IPS-11a (cell line): ENCODE results near the gene USP22.

ENCODE experiments used
- H3K4me3 ChIP-seq: one replicate; pipeline ENCODE4 v1.5.1; 2013; ENCODE audit warnings: low read depth, low read length, control low read depth

Gene USP22

GRCh38 chr17:21021208-21021803, 21.5 kb downstream of the USP22 start:
- no peak overlapping the region for H3K4me3 ChIP-seq

GRCh38 chr17:21020622-21021021, 22.2 kb downstream of the USP22 start:
- no peak overlapping the region for H3K4me3 ChIP-seq

DNA sequence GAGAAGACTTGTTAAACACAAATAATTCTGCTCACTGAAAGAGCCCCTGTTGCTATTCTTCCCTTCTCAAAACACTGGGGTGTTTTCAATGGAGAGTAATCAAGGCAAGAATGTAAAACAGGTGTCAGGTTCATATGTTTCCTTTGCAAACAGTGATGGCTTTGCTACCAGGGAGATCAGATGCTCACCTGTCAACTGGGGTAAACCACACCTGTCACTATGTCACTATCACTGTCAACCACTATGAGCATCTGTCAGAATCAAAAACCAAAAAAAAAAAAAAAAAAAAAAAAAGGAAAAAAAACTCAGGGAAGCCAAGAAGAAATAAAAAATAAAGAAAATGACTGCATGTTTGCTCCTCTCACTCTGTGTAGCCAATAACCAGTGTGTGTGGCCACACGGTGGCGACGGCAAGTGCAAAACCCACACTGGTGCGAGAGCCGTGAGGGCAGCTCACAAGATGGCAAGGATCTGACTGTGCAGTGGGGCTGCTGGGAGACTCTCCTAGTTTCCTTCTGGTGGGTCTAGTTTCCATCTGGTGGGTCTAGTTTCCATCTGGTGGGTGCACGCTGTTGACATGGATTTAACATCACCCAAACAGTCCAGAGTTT, 22.7 kb downstream of the USP22 start:
- H3K4me3 ChIP-seq, result no peak overlapping the region

DNA sequence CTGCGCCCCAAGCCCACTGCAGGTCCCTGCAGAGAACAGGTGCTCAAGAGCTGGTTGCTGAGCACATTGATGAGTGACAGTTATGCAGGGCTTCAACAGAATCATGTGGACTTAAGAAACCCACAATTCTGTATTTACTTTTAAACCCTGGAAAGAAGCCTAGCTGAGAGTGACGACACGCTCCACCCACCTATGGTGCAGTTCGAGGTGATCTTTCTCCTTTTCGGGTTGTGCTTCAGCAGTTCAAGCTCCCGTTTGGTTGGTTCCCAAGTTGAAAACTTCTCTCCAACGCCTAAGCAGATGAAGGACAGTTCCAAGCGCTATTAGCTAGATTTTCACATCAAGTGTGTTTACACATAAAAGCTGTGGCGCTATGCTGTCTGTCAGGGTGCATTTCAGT, 23.9 kb downstream of the USP22 start:
- no peak overlapping the region for H3K4me3 ChIP-seq

DNA sequence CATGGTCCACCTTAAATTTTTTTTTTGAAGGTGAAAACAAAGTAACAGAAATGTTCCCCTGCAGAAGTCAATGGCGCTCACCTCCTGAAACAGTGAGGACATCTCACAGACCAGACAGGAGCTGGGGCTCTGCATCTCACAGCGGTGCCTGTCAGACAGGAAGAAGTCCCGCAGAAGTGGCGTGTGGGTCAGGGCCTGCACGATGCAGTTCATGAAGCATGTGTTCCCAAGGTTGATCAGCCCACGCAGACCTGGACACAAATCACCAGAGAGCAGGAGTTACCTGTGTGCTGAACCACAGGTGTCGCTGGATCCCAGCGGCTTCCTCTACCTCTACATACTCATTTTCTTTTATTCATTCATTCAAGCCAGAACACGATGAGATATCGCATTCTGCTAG, 24.9 kb downstream of the USP22 start:
- H3K4me3 ChIP-seq, result no peak overlapping the region

DNA sequence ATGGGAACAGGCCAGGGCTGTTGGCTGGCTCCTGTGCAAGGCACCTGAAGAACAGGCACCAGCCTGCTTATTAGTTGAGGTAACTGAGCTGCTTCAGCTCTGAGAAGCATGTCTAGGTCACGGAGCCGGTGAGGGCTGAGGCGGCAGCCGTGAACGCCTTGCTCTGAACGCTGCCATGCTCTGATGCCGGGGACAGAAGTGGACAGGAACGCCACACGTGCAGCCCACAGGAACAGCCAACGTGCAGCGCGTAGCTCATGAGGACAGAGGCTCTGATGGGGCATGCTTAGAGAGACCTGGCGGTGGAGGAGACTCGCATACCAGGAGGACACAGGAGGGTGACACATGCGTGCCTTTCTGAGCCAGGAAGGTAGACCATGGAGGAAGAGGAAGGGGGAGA, 25.6 kb downstream of the USP22 start:
- no peak overlapping the region for H3K4me3 ChIP-seq

GRCh38 chr17:21016826-21017225, 26.0 kb downstream of the USP22 start:
- no peak overlapping the region for H3K4me3 ChIP-seq

- H3K4me3 ChIP-seq, result no peak overlapping the region
Measured at GRCh38 chr17:21015564-21015963, 27.2 kb downstream of the USP22 start.

DNA sequence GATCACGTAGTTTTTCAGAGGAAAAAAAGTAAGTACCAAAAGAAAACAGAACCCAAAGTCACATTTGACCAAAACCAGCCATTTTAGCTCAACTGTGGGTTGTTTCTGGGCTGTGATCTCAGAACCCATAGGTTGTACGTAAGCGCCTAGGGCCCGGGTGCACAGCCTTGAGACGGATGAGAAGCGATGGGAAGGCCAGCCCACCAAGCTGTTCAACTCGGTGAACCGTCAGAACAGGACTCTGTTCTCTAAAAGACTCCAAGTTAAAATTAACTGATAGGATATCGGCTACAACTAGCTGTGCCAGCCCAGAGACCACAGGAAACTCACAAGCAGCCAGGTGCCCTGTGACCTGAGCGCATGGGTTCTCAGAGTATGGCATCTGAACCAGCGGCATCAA, 28.3 kb downstream of the USP22 start:
- no peak overlapping the region for H3K4me3 ChIP-seq

DNA sequence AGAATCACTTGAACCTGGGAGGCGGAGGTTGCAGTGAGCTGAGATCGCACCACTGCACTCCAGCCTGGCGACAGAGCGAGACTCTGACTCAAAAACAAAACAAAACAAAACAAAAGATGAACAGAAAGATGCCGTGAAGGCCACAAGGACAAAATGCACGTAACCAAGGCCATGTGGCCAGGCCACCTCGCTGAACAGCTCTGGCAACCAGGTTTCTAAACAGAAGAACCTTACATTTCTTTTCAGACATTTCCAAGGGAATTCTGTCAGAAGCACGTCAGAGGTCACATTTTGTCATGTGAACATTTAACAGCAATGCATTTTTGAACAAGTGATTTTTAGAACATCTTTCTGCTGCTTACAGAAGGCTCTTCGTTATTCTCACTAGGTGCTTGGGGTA, 28.8 kb downstream of the USP22 start:
- no peak overlapping the region for H3K4me3 ChIP-seq

GRCh38 chr17:21012736-21013135, 30.1 kb downstream of the USP22 start:
- no peak overlapping the region for H3K4me3 ChIP-seq

DNA sequence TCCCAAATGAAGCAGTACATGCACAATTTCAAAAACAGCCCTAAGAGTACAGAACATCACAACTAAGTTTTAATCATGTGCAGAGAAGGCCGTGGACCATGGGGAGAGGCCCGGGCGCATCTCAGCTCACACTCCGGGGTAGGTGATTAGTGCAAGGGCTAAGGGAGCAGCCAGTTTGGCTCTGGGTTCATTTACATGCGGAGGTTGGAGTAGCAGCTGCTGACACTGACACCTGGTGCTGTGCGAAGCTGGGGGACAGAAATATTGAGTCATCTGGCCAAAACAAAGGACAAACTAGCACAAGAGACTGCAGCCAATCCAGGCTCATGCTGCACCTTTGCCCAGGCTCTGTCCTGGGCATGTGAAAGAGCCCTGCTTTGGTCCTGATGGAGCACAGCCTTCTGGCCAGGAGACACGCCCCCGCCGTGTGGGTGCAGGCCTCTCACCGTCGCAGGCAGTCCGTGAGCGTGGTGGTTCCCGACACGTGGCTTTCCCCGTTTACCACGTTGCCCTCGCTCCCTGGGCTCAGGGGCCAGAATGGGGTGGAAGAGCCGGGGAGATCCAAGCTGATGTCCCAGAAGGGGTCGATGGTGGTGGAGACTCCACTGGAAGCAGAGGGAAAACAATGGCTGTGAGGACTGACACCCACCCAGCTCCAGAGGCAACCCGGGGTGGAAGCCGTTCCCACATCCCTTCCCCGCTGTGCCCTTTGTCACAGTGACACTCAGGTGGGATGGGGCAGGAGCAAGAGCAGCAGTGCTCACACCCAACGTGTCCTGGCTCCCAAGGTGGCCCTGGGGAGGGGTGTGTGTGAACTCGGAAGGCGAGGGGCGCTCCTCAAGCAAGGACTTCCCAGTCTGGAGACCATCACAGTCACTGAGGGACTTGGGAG, 31.9 kb downstream of the USP22 start:
- H3K4me3 ChIP-seq, result no peak overlapping the region

GRCh38 chr17:21008992-21009671, 33.7 kb downstream of the USP22 start:
- H3K4me3 ChIP-seq, result no peak overlapping the region

- H3K4me3 ChIP-seq, result no peak overlapping the region
Measured at GRCh38 chr17:21008160-21008915, 34.5 kb downstream of the USP22 start.

DNA sequence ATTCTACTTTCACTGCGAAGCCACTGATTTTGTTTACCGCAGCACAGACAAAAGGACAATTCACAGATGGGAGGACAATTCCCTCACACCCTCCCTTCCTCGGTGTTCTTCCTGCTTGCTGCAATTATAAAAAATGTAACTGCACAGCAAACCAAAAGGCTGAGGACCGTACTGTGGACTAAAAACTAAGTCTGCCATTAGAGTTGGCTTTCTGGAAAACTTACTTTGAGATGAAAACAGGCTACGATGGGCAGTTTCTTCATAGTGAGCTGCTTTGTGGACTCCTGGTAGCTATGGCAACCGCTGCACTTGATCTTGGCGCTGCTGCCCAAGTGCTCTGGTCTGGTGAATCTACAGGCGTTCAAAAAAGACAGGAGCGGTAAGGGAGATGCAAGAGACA, 35.2 kb downstream of the USP22 start:
- no peak overlapping the region for H3K4me3 ChIP-seq

GRCh38 chr17:21005803-21006202, 37.0 kb downstream of the USP22 start:
- no peak overlapping the region for H3K4me3 ChIP-seq

DNA sequence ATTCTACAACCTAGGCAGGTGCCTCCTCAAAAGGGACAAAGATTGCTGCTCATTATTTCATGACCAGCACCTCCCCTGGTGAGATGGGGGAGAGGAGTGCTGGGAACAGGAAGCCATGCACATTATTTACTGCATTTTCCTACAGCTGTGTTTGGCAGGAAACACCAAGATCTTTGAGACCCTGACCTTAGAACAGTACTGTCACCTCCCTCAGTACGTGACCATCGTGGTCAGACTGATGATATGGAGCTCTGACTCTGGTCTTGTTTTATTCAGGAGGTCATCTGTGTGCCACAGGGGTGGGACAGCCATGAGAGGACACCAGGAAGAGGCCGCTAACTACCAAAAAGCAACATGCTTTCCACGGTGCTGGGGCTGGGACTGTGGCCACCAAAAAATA, 37.4 kb downstream of the USP22 start:
- no peak overlapping the region for H3K4me3 ChIP-seq

DNA sequence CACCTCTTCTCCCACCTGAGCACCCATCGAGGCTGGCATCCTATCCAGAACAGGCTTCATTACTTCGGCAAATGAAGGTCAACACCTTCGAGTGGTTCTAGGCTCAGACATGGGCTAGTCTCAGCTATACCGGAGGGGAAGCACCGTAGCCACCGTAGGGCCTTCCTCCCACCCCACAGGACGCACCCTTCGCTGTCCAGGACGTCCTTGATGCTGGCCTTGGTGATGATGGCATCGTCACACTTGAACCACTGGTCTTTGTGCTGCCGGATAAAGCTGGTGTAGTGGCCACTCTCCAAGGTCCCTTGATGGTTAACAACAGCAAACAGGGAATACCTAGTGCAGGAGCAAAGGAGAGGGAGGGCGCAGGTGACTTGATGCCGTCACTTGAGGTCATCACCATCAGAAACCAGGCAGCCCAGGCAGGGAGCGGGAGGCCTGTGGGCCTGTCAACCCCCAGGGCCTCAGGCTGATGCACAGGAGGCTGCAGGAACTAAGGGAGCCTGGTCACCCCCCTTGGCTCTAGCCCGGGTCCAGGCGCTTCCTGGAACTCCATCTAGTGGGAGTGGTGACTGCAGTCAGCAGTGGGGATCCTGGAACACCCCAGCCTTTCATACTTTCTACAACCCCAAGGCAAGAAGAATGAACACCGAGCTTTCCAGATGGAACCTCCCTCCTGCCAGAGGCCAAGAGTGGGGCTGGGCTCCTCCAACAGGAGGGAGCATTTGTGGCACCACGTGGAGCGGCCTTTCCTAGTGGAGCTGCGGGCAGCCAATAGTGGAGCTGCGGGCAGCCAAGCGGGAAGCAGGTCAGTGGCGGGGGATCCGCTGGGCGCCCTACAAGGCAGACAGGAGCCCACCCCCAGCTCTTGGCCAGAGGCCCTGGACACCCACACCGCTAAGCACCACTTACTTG, 38.5 kb downstream of the USP22 start:
- no peak overlapping the region for H3K4me3 ChIP-seq

GRCh38 chr17:21003007-21003621, 39.7 kb downstream of the USP22 start:
- H3K4me3 ChIP-seq, result no peak overlapping the region
